Putamen (tissue), 1 donor: ENCODE measurements around the gene DCTPP1.

Experiments
- DNase-seq: peaks from one replicate; pipeline ENCODE4 v3.0.0-alpha.2; 2016; ENCODE audit warnings: low spot score

The DCTPP1 gene

GRCh38 chr16:30447512-30448226, 17.8 kb upstream of the DCTPP1 start:
- no peak for DNase-seq

DNA sequence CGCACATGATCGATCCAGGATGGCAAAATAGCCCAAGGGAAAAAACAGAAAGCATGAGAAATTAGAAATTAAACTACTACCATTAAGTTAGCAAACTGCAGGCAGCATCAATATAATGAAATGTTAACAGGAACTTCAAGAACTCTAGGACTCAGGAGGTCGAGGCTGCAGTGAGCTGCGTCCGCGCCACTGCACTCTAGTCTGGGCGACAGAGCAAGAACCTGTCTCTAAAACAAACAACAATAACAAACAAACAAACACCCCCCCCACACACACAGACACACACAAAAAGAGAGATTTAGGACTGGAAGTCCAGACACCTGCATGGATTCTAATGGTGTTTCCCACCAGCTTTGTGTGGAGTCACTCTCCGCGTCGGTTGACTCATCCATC, 16.4 kb upstream of the DCTPP1 start:
- no peak for DNase-seq

DNA sequence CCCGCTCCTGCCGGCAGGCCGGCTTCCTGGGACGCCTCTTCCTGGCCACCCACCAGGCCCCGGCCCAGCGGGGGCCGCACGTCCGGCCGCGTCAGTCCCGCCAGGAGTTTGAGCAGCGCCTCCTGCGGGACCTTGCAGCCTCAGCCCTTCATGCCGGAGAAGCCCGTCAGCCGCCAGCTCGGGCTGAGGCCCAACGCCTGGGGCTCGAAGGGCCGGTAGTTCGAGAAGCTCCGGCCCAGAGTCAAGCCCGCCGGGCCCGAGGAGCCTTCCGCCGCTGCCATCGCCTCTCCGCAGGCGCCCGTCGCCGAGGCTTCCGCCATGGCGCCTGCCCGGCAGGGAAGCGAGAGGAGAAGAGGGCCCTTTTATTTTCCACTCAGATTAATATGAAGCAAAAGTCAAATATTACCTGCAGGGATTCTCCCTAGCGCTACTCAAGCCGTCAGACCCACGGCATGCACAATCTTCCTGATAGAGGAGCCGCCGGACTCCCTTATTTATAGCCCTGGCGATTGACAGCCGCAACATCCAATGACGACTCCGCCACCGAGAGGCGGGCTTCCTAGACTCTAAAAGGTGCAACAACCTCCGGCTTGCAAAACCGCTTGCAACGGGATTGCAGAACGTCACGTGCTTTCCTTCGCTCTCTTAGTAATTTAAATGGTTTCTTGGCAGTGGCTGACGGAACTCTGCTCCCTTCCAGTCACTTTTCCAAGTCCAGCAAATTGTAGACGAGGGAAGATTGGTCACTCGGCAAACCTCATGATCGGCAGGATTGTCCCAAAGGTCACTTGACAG, 15.8 kb upstream of the DCTPP1 start, which contains the start of gene SEPHS2:
Gene SEPHS2, minus strand, starts transcription at position 467 of the 795 bp plus-strand sequence. Its CDS starts 147 bp downstream, at position 320.
- DNase-seq: peak; percentile 95

- DNase-seq: no peak
Observed at GRCh38 chr16:30445149-30445407, 15.2 kb upstream of the DCTPP1 start.

DNA sequence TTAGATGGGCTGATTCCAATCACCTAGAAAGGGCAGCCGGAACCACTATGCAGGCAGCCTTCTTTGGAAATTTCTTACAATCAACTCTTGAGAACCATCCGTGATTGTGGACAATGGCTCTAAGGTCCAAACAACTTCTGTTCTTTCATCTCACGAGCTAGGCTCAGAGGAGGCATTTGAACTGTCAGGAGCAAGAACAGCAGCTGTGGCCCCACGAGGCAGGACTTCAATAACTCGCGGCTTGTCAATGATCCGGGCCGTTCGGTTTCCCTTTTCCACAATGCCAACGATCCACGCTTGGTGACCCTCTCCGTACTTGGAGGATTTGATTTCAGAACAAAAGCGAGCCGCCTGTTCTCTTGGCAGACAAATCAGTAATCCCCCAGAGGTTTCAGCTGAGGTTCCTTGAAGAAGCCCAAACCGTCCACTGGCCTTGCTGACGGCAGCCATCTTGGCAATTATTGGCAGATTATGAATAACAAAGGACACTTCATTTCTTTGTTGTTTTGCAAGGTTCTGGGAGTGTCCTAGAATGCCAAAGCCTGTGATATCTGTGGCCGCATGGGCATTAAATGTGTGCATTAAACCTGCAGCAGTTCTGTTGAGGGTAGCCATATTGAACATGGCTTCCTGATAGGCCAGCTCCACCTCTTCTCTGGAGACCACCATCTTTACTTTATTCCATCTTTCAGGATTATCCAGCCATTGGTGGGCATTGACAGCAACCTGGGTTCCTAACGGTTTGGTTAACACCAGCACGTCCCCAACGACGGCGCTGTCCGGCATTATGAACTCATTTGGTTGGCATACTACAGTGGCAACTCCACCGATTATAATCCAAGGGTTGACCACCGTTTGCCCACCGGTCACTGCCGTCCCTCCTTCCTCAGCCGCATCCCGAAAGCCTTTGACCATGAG, 14.7 kb upstream of the DCTPP1 start:
- DNase-seq: no peak

DNA sequence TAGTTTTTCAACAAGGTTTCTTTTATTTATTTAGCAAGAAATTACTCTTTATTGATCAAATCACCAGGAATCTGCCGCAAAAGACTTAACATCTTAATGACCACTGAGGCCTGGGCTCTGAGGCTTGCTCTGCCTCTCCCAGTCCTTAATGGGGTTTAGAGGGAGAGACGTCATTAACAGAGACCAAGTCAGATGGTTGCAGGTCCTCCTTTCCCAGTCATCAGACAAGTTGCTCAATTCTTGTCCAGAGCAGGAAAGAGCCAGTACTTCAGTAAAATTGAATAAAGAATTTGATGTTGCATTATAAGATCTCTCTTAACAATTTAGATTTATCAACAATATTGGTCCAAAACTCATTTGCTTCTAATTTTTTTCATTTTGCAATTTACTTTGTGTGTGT, 13.8 kb upstream of the DCTPP1 start:
- DNase-seq: no peak

- no peak for DNase-seq
Observed at GRCh38 chr16:30439720-30440348, 10.0 kb upstream of the DCTPP1 start.

DNA sequence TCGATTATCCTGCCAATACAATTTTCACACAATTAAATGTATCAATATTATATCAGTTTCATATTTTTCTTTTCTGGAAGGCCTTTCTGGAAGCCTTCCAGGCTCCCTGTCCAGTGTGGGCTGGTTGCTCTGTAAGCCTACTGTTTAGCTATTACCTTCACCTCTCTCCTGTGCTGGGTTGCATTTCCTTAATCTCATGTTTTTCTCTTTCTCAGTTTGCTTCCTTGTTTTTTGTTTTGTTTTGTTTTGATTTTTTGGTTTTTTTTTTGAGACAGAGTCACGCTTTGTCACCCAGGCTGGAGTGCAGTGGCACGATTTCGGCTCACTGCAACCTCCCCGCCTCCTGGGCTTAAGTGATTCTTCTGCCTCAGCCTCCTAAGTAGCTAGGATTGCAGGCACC, 9.0 kb upstream of the DCTPP1 start:
- DNase-seq: no peak

GRCh38 chr16:30437511-30438046, 7.7 kb upstream of the DCTPP1 start:
- no peak for DNase-seq

GRCh38 chr16:30434852-30435251, 5.0 kb upstream of the DCTPP1 start:
- no peak for DNase-seq

- DNase-seq: no peak
Observed at GRCh38 chr16:30430428-30430970, 669 bp upstream of the DCTPP1 start.

DNA sequence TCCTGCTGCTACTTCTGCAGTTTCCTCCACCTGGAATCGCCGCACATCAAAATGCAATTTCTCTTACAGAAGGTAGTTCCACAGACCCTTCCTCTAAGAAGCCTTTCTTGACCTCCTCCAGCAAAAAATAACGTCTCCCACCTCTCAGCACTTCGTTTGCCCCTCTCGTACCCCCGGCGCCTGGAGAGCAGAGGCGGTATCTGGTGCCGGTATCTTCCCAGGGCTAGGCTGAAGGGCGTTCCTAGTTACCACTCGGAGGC, 482 bp downstream of the DCTPP1 start:
- DNase-seq: no peak

DNA sequence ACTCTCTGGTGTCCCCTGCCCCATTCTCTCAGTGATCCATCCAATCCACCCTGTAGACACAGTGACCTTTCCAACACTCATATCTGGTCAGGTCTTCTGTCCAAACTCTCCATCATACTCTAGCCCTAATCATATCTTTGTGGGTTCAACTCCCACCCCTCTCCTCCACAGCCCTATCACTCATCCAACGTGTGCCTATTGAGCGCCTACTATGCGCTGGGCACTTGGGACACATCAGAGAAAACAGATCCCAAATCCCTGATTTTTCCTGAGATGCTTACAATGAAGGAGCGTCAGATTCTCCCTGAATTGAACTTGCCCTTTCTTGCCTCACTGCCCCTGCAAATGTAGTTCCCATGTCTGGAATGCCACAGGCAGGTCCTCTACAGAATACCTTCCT, 1.8 kb downstream of the DCTPP1 start:
- DNase-seq: no peak

DNA sequence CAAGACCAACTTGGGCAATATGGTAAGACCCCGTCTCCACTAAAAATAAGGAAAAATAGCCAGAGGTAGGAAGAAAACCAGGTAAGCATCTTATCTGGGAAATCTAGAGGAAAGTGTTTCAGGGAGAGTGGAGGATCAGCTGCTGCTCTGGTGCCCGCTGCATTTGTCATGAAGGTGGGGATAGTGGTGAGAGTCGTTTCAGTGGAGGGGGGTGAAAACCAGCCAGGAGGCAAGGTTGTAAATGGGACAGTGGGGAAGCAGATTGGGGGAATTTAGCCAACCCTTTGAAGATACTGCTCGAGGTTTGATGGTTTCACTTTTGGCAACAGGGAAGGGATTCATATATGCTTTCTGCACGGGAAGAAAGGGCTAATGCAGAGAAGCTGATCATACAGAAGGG, 8.8 kb downstream of the DCTPP1 start:
- no peak for DNase-seq

GRCh38 chr16:30418350-30419181, 11.3 kb downstream of the DCTPP1 start:
- DNase-seq: no peak

DNA sequence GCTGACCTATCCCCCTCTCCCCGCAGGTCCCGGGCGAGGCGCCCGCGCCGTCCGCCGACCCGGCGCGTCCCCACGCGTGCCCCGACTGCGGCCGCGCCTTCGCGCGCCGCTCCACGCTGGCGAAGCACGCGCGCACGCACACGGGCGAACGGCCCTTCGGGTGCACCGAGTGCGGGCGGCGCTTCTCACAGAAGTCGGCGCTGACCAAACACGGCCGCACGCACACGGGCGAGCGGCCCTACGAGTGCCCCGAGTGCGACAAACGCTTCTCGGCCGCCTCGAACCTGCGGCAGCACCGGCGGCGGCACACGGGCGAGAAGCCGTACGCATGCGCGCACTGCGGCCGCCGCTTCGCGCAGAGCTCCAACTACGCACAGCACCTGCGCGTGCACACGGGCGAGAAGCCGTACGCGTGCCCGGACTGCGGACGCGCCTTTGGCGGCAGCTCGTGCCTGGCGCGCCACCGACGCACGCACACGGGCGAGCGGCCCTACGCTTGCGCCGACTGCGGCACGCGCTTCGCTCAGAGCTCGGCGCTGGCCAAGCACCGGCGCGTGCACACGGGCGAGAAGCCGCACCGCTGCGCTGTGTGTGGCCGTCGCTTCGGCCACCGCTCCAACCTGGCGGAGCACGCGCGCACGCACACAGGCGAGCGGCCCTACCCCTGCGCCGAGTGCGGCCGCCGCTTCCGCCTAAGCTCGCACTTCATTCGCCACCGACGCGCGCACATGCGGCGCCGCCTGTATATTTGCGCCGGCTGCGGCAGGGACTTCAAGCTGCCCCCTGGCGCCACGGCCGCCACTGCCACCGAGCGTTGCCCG, 12.1 kb downstream of the DCTPP1 start:
- DNase-seq: peak; percentile 87

DNA sequence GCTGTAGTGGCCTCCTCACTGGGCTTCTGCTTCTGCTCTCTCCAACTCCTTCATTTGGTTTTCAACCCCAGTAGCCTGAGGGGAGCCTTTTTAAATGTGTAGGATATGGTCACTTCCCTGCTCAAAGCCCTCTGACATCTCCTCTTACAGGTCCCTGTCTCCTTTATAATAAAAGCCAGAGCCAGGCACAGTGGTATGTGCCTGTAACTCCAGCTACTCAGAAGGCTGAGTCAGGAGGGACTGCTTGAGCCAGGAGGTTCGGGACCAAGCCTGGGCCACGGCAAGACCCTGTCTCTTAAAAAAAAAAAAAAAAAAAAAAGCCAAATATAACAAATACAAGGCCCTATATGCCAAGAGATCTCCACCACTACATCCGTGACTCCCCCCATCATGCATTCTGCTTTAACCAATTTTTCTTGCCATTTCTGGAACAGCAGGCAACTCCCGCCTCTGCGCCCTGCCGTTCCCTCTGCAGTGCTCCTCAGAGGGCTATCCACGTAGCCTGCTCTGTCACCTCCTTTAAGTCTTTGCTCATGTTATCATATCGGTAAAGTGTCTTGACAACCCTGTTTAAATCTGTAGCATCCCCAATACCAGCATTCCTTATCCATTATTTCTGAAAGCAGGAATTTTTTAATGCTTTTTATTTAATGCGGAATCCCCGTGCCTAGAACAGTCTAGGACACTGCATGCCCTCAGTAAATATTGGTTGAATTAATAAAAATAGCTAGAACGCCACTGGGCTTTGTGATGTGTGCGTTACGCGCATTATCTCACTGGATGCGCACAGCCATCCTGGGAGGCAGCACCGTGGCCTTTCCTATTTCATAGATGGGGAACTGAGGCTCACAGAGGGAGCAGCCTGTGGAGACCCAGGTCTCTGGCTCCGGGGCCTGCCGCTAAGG, 13.0 kb downstream of the DCTPP1 start:
- DNase-seq: no peak

DNA sequence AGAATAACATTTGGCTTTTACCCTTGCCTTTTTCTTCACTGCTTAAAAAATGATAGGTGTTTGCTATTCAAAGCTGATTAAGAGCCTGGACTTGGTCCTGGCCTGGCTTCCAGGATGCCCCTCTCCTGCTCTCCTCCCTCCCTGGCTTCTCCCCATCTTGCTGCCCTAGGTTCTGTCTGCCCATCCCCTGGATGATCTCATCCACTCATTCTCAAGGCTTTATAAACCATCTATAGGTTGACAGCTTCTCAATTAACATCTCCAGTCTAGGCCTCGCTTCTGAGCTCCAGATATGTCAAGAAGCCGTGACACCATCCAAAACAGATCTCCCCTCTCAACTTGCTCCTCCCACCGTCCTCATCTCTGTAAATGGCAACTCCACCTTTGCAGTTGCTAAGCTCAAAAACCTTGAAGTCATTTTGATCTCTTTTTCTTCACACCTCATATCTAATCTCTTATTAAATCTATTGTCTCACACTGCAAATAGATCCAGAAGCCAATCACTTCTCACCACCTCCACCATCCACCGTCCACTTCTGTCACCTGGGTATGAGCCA, 13.7 kb downstream of the DCTPP1 start:
- no peak for DNase-seq

DNA sequence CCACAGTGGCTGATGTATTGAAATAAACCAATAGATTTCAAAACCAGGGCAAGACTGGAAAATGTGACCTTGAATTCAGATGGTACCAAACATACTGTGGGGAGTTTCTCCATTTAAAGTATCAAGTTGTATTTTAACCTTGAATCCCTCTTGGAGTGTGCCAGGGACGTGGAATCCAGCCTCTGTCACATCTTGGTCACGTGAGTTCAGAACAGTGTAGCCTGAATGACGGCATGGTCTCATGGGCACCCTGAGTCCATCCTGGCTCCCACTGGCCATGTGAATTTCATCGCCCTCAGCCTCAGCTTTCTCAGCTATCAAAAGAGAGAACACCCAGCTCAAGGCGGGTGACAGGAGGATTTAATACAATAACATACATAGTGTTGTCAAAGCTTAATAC, 15.7 kb downstream of the DCTPP1 start:
- no peak for DNase-seq
